Nephron (organoid): Measurements from ENCODE around the gene SEMA4G.
A peak's percentile ranks its signal among the peaks of the same experiment; 100 is the strongest.

Experiments used
- H3K27ac Mint-ChIP-seq, 3 experiments: 2 replicates each; pipeline ENCODE4 v1.8.0; 2020; ENCODE audit warnings: mixed read lengths in 3 of 3, mild to moderate bottlenecking in 2 of 3, moderate library complexity in 1 of 3
- H3K27me3 Mint-ChIP-seq: 2 replicates; pipeline ENCODE4 v1.8.0; 2021; ENCODE audit warnings: low read depth, mild to moderate bottlenecking, moderate library complexity, mixed read lengths
- H3K36me3 Mint-ChIP-seq: 2 replicates; pipeline ENCODE4 v1.8.0; 2020; ENCODE audit warnings: low read depth, mixed read lengths
- H3K4me1 Mint-ChIP-seq: 2 replicates; pipeline ENCODE4 v1.8.0; 2020; ENCODE audit warnings: mixed read lengths
- H3K4me3 Mint-ChIP-seq, 3 experiments: 2 replicates each; pipeline ENCODE4 v1.8.0; 2020; ENCODE audit warnings: mild to moderate bottlenecking in 3 of 3, mixed read lengths in 3 of 3, moderate library complexity in 2 of 3
- H3K9me3 Mint-ChIP-seq: 2 replicates; pipeline ENCODE4 v1.8.0; 2020; ENCODE audit warnings: mixed read lengths
- TF ChIP-seq, protein P1 (sequence below), 3 experiments: fragments of 200-600 bp; sonication (generic); IDR thresholded peaks; one replicate each; pipeline ENCODE4 v1.5.0; 2021; ENCODE audit warnings: antibody characterized with exemption in 3 of 3; ENCODE audit not compliant: unreplicated experiment in 3 of 3

The SEMA4G gene

DNA sequence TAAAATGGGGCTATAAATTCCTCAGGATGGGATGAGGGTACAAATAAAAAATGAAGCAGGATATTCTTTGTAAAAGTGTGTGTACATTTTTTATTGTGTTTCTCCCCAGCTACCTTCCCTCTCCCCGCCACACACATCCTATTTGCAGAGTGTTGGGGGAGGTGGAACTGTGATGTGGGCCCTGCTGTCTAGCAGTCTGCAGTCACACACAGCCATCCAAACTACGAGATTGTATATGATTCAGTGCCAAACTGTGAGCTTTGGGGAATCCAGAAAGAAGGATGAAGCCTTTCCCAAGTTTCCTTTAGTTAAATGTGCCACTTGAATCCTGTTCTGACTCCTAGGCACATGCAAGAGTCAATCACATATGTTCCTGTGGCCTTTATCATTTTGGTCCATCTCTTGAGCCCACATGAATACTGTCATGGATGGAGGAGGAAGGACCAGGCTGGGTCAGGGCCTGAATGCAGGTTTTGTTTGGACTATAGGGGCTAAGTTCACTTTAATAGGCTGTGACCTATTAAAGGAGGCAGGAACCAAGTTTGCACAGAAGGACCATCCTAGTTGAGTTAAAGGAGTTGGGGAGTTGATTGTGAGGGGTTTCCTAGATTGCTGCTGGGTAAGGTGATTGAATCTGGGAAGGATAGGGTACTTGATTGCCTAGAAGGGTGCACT lies 1.1 kb upstream of the SEMA4G start:
- H3K4me3 Mint-ChIP-seq: peak overlapping the region; percentile 77 to 86 (median 84)
- H3K36me3 Mint-ChIP-seq: peaks cover 4% of the 10 kb centered on the region
- no peaks in the 10 kb centered on the region for H3K9me3 Mint-ChIP-seq
- no peaks in the 10 kb centered on the region for H3K27me3 Mint-ChIP-seq
- peak overlapping the region in 2 of 3 experiments; percentile 19 to 48 for H3K27ac Mint-ChIP-seq
- peaks cover 25% of the 10 kb centered on the region for H3K4me1 Mint-ChIP-seq
- TF ChIP-seq, protein P1, sequence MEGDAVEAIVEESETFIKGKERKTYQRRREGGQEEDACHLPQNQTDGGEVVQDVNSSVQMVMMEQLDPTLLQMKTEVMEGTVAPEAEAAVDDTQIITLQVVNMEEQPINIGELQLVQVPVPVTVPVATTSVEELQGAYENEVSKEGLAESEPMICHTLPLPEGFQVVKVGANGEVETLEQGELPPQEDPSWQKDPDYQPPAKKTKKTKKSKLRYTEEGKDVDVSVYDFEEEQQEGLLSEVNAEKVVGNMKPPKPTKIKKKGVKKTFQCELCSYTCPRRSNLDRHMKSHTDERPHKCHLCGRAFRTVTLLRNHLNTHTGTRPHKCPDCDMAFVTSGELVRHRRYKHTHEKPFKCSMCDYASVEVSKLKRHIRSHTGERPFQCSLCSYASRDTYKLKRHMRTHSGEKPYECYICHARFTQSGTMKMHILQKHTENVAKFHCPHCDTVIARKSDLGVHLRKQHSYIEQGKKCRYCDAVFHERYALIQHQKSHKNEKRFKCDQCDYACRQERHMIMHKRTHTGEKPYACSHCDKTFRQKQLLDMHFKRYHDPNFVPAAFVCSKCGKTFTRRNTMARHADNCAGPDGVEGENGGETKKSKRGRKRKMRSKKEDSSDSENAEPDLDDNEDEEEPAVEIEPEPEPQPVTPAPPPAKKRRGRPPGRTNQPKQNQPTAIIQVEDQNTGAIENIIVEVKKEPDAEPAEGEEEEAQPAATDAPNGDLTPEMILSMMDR (IDR thresholded peaks at IDR 0.05; ENCODE audit: unreplicated experiment in 3 of 3): no peak

DNA sequence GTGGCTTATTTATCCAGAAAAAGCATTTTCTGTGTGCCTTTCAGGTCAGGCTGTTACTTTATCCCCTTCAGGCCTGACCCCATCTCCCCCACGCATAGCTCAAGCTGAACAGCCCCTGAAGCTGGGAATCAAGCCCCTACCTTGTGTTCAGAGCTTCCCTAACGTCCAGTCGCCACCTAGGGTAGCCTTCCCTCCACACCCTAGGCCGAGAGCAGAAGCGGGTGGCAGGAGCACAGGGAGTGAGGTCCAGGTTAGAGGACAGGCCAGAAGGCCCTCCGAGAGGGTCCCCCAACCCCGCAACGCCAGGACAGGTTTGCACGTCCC lies 479 bp upstream of the SEMA4G start:
- Mint-ChIP-seq H3K4me1 (peaks cover 25% of the 10 kb centered on the region), H3K9me3 (no peaks in the 10 kb centered on the region), H3K4me3 (peak overlapping the region; percentile 77 to 86 (median 84)), H3K36me3 (peaks cover 8% of the 10 kb centered on the region), H3K27ac (peak overlapping the region in 2 of 3 experiments; percentile 48 to 70), H3K27me3 (no peaks in the 10 kb centered on the region)
- TF ChIP-seq, protein P1 (IDR thresholded peaks at IDR 0.05; ENCODE audit: unreplicated experiment in 3 of 3): no peak

DNA sequence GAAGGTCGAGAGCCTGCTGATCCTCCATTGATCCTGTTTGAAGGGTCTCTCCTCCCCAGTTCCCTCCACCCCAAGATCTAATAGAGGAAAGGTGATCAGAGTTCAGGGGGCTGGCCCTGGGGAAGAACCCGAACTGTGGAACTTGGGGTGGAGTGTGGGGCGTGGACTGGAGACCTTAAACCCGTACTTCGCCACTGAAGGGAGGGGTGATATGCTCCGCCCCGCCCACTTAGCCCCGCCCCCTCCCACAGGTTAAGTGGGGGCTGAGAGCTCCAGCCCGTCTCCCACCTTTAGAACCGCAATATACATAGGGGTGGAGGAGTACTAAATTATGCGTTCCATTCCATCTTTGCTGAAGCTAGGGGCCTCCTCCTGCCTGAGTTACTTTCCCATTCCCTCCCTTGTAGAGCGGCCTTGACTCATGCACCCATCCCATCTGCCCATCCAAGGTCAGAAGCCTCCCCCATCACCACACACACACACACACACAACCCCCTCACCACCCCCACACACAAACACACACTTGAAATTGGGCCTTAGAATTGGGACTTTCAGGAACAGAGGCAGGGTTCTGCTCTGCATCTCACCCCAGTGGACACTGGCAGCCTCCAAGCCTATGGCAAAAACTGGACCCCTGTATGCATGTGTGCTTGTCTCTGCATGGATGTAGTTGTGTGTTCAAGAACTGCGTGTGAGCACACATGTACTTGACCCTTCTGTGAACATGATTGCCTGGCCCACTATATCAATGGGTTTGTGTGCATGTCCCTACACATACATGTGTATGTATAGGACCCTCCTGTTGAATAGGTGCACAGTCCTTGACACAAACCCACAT lies 991 bp downstream of the SEMA4G start:
- Mint-ChIP-seq H3K27ac (peak overlapping the region; percentile 20 to 90 (median 48)), H3K4me1 (peaks cover 25% of the 10 kb centered on the region), H3K27me3 (no peaks in the 10 kb centered on the region), H3K9me3 (no peaks in the 10 kb centered on the region), H3K4me3 (peak overlapping the region; percentile 84 to 88 (median 86)), H3K36me3 (peaks cover 8% of the 10 kb centered on the region)
- TF ChIP-seq, protein P1 (IDR thresholded peaks at IDR 0.05; ENCODE audit: unreplicated experiment in 3 of 3): no peak

DNA sequence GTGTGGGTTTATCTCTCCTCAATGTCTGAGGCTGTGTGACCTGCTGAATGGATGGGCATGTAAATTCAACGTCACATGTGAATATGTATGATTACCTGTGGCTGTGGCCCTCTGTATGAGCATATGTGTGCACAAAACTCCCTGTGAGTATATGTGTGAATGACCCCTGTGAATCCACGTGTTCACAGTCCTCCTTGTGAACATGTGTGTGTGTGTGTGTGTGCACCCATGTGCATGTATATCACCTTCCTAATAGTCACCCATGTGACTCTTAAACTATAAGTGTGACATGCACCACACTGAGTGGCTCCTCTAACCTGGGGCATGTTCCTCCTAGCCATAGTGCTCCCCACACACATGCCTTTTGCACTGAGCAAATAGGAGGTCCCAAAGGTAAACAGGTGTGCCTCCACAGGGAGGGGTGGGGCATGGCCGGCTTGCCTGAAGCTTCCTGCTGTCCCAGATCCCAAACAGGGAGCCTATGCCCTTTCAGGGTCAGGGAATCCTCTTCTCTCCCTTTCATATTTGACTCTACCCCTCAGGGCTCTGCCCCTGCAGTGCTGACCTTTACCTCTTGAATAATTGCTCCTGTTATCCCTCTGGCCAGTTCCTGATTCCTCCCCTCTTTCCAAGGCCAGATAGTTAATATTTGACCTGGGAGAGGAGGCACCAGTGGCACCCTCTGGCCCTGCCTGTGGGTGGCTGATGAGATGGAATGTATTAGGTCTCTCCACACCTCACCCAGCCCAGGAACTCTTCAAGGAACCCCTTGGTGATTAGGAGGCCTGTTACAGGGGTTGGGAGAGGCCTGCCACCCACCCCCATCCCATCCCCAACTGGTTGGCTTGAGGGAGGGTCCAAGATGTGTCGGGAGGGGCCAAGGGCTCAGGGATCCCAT lies 1.9 kb downstream of the SEMA4G start:
- Mint-ChIP-seq H3K4me1 (peaks cover 25% of the 10 kb centered on the region), H3K27ac (peak overlapping the region; percentile 20 to 90 (median 54)), H3K9me3 (no peaks in the 10 kb centered on the region), H3K27me3 (no peaks in the 10 kb centered on the region), H3K36me3 (peaks cover 8% of the 10 kb centered on the region), H3K4me3 (peak overlapping the region; percentile 84 to 88 (median 86))
- TF ChIP-seq, protein P1 (IDR thresholded peaks at IDR 0.05; ENCODE audit: unreplicated experiment in 3 of 3): no peak

DNA sequence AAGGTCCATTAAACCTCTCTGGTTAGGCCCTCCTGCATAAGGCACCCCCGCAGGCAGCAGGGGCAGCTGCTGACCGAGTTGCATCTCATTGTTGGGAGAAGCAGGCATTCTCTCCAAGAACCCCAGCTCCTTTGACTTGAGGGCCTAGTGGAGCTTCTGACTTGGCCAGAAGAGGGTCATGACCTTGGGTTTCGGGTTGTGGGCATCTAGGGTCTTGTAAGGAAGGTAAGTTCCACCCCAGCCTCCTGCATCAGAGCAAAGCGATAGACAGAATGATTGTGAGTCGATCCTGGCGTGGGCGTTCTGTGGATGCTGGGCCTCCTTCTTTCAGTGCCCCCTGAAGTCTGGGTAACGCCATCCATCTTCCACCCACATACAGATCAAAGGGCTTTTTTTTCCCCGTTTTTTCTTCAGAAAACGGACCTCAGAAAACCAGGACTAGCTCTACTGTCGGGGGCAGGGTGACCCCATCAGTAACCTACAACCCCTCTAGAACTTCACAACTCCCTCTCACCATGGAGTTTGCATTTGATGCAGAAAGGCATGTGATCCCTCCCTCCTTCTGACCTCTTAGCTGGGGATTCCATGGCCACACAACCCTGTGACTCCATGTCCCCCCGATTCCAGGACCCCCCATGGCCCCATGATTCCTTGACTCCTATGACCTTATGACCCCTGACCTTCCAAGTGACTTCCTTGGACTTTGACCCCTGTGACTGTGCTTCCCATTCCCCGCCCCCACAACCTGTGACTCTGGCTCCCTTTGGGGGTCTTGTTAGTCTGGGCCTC lies 3.0 kb downstream of the SEMA4G start:
- TF ChIP-seq, protein P1 (IDR thresholded peaks at IDR 0.05; ENCODE audit: unreplicated experiment in 3 of 3): no peak
- Mint-ChIP-seq H3K36me3 (peaks cover 14% of the 10 kb centered on the region), H3K4me3 (peak overlapping the region; percentile 41 to 53 (median 44)), H3K27me3 (no peaks in the 10 kb centered on the region), H3K4me1 (peaks cover 25% of the 10 kb centered on the region), H3K27ac (peak overlapping the region in 1 of 3 experiments; percentile 90), H3K9me3 (no peaks in the 10 kb centered on the region)
